ENCODE measurements around the gene PFAS. TPM values are rescaled to one million over a fixed set of nuclear protein-coding genes. Genes with fewer than 3 reads are reported as not detected.
A peak's percentile ranks its signal among the peaks of the same experiment; 100 is the strongest.

The PFAS gene
- total RNA-seq, 1 experiment from 2014 or later, result 246 TPM

DNA sequence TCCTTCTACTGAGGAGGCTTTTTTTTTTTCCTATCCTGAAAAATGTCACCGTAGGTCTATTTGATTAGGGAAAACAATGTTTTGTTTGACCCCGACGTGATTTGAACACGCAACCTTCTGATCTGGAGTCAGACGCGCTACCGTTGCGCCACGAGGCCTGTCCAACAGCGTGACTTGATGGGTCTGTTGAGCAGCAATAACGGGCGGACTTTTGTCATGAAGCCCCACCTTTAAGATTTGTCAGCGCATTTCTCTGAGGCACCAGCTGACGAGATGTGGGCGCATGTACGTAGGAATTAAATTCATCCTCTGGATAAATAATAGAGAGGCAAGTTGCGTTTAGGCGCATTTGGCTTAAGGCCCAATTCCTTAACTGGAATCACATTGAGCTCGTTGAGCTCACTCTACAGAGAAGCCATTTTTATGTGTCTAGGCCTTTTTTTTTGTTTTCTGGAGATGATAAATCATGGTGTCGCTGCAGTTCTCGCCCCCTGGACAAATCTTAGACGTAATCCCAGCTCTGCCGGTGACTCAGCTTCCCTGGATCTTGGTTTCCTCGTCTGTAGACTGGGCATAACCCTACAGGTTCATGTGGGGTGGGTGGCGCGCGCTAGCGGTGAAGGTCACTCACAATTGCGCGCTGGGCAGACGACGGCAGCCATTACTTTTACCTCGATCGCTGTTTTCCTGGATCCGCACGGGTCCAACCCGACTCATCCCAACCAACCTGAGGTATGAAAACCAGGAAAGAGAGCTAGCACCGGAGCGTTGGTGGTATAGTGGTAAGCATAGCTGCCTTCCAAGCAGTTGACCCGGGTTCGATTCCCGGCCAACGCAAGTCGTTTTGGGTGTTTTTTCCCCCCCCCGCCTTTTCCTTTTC, 28.1 kb upstream of the PFAS start (continued):
- TF ChIP-seq ZNF121 (CRISPR knock-in tag; IDR thresholded peaks at IDR 0.05) (no peak), IRF2 (CRISPR knock-in tag; IDR thresholded peaks at IDR 0.05; ENCODE audit: borderline replicate concordance, low read depth) (no peak), ZNF219 (CRISPR knock-in tag; IDR thresholded peaks at IDR 0.05; ENCODE audit: borderline replicate concordance) (no peak), ESRRA (CRISPR knock-in tag; IDR thresholded peaks at IDR 0.05; ENCODE audit: borderline replicate concordance) (no peak), ETV6 (CRISPR knock-in tag; IDR thresholded peaks at IDR 0.05) (no peak), NR1H2 (CRISPR knock-in tag; IDR thresholded peaks at IDR 0.05) (no peak), RELA (CRISPR knock-in tag; IDR thresholded peaks at IDR 0.05; ENCODE audit: borderline replicate concordance) (no peak), NFATC4 (CRISPR knock-in tag; IDR thresholded peaks at IDR 0.05) (no peak), ZNF317 (CRISPR knock-in tag; IDR thresholded peaks at IDR 0.05; ENCODE audit: borderline replicate concordance, low read depth) (no peak), GTF2I (CRISPR knock-in tag; conservative IDR thresholded peaks at IDR 0.05) (no peak), EMX1 (CRISPR knock-in tag; IDR thresholded peaks at IDR 0.05) (no peak), PRRX2 (CRISPR knock-in tag; IDR thresholded peaks at IDR 0.05) (no peak), HMGA2 (CRISPR knock-in tag; IDR thresholded peaks at IDR 0.05) (no peak), ZNF416 (CRISPR knock-in tag; IDR thresholded peaks at IDR 0.05) (0 out of 2 replicates have a peak, but pooled peaks have one; percentile 40), NR2C2 (CRISPR knock-in tag; IDR thresholded peaks at IDR 0.05) (no peak), GABPB1 (CRISPR knock-in tag; IDR thresholded peaks at IDR 0.05) (peak; percentile 78)
- TF ChIP-seq, protein P1, sequence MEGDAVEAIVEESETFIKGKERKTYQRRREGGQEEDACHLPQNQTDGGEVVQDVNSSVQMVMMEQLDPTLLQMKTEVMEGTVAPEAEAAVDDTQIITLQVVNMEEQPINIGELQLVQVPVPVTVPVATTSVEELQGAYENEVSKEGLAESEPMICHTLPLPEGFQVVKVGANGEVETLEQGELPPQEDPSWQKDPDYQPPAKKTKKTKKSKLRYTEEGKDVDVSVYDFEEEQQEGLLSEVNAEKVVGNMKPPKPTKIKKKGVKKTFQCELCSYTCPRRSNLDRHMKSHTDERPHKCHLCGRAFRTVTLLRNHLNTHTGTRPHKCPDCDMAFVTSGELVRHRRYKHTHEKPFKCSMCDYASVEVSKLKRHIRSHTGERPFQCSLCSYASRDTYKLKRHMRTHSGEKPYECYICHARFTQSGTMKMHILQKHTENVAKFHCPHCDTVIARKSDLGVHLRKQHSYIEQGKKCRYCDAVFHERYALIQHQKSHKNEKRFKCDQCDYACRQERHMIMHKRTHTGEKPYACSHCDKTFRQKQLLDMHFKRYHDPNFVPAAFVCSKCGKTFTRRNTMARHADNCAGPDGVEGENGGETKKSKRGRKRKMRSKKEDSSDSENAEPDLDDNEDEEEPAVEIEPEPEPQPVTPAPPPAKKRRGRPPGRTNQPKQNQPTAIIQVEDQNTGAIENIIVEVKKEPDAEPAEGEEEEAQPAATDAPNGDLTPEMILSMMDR (IDR thresholded peaks at IDR 0.05), result no peak
- TF ChIP-seq, protein P2, sequence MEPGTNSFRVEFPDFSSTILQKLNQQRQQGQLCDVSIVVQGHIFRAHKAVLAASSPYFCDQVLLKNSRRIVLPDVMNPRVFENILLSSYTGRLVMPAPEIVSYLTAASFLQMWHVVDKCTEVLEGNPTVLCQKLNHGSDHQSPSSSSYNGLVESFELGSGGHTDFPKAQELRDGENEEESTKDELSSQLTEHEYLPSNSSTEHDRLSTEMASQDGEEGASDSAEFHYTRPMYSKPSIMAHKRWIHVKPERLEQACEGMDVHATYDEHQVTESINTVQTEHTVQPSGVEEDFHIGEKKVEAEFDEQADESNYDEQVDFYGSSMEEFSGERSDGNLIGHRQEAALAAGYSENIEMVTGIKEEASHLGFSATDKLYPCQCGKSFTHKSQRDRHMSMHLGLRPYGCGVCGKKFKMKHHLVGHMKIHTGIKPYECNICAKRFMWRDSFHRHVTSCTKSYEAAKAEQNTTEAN (CRISPR knock-in tag; IDR thresholded peaks at IDR 0.05), result no peak; the same call in 1 of the 2 replicates
- TF ChIP-seq, protein P3, sequence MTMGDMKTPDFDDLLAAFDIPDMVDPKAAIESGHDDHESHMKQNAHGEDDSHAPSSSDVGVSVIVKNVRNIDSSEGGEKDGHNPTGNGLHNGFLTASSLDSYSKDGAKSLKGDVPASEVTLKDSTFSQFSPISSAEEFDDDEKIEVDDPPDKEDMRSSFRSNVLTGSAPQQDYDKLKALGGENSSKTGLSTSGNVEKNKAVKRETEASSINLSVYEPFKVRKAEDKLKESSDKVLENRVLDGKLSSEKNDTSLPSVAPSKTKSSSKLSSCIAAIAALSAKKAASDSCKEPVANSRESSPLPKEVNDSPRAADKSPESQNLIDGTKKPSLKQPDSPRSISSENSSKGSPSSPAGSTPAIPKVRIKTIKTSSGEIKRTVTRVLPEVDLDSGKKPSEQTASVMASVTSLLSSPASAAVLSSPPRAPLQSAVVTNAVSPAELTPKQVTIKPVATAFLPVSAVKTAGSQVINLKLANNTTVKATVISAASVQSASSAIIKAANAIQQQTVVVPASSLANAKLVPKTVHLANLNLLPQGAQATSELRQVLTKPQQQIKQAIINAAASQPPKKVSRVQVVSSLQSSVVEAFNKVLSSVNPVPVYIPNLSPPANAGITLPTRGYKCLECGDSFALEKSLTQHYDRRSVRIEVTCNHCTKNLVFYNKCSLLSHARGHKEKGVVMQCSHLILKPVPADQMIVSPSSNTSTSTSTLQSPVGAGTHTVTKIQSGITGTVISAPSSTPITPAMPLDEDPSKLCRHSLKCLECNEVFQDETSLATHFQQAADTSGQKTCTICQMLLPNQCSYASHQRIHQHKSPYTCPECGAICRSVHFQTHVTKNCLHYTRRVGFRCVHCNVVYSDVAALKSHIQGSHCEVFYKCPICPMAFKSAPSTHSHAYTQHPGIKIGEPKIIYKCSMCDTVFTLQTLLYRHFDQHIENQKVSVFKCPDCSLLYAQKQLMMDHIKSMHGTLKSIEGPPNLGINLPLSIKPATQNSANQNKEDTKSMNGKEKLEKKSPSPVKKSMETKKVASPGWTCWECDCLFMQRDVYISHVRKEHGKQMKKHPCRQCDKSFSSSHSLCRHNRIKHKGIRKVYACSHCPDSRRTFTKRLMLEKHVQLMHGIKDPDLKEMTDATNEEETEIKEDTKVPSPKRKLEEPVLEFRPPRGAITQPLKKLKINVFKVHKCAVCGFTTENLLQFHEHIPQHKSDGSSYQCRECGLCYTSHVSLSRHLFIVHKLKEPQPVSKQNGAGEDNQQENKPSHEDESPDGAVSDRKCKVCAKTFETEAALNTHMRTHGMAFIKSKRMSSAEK (CRISPR knock-in tag; IDR thresholded peaks at IDR 0.05; ENCODE audit: borderline replicate concordance), result no peak
- TF ChIP-seq, protein P4, sequence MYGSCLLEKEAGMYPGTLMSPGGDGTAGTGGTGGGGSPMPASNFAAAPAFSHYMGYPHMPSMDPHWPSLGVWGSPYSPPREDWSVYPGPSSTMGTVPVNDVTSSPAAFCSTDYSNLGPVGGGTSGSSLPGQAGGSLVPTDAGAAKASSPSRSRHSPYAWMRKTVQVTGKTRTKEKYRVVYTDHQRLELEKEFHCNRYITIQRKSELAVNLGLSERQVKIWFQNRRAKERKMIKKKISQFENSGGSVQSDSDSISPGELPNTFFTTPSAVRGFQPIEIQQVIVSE (CRISPR knock-in tag; IDR thresholded peaks at IDR 0.05; ENCODE audit: borderline replicate concordance), result no peak
- TF ChIP-seq, protein P5, sequence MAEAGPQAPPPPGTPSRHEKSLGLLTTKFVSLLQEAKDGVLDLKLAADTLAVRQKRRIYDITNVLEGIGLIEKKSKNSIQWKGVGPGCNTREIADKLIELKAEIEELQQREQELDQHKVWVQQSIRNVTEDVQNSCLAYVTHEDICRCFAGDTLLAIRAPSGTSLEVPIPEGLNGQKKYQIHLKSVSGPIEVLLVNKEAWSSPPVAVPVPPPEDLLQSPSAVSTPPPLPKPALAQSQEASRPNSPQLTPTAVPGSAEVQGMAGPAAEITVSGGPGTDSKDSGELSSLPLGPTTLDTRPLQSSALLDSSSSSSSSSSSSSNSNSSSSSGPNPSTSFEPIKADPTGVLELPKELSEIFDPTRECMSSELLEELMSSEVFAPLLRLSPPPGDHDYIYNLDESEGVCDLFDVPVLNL (CRISPR knock-in tag; IDR thresholded peaks at IDR 0.05; ENCODE audit: borderline replicate concordance, low read depth), result no peak
- TF ChIP-seq, protein P6, sequence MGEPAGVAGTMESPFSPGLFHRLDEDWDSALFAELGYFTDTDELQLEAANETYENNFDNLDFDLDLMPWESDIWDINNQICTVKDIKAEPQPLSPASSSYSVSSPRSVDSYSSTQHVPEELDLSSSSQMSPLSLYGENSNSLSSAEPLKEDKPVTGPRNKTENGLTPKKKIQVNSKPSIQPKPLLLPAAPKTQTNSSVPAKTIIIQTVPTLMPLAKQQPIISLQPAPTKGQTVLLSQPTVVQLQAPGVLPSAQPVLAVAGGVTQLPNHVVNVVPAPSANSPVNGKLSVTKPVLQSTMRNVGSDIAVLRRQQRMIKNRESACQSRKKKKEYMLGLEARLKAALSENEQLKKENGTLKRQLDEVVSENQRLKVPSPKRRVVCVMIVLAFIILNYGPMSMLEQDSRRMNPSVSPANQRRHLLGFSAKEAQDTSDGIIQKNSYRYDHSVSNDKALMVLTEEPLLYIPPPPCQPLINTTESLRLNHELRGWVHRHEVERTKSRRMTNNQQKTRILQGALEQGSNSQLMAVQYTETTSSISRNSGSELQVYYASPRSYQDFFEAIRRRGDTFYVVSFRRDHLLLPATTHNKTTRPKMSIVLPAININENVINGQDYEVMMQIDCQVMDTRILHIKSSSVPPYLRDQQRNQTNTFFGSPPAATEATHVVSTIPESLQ (CRISPR knock-in tag; IDR thresholded peaks at IDR 0.05), result no peak
- TF ChIP-seq, protein P7, sequence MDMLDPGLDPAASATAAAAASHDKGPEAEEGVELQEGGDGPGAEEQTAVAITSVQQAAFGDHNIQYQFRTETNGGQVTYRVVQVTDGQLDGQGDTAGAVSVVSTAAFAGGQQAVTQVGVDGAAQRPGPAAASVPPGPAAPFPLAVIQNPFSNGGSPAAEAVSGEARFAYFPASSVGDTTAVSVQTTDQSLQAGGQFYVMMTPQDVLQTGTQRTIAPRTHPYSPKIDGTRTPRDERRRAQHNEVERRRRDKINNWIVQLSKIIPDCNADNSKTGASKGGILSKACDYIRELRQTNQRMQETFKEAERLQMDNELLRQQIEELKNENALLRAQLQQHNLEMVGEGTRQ (CRISPR knock-in tag; IDR thresholded peaks at IDR 0.05), result peak; percentile 7; the same call in 1 of the 2 replicates
- TF ChIP-seq, protein P8, sequence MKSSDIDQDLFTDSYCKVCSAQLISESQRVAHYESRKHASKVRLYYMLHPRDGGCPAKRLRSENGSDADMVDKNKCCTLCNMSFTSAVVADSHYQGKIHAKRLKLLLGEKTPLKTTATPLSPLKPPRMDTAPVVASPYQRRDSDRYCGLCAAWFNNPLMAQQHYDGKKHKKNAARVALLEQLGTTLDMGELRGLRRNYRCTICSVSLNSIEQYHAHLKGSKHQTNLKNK (CRISPR knock-in tag; IDR thresholded peaks at IDR 0.05), result no peak
- TF ChIP-seq, protein P9, sequence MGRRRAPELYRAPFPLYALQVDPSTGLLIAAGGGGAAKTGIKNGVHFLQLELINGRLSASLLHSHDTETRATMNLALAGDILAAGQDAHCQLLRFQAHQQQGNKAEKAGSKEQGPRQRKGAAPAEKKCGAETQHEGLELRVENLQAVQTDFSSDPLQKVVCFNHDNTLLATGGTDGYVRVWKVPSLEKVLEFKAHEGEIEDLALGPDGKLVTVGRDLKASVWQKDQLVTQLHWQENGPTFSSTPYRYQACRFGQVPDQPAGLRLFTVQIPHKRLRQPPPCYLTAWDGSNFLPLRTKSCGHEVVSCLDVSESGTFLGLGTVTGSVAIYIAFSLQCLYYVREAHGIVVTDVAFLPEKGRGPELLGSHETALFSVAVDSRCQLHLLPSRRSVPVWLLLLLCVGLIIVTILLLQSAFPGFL (CRISPR knock-in tag; IDR thresholded peaks at IDR 0.05; ENCODE audit: borderline replicate concordance), result no peak

Measured in WTC11 (cell line).